HUES48 (cell line): ENCODE data around the gene ARL8A.

ENCODE experiments used
- H3K27ac ChIP-seq: one replicate; pipeline ENCODE4 v1.7.0; 2013; ENCODE audit warnings: low read depth, low read length, inconsistent platforms
- H3K27me3 ChIP-seq: 2 replicates; pipeline ENCODE4 v1.6.1; 2013; ENCODE audit warnings: mild to moderate bottlenecking, low read length; ENCODE audit not compliant: control insufficient read depth, insufficient read depth
- H3K36me3 ChIP-seq: 2 replicates; pipeline ENCODE4 v1.6.1; 2013; ENCODE audit warnings: low read length; ENCODE audit not compliant: control insufficient read depth, insufficient read depth
- H3K4me1 ChIP-seq: 2 replicates; pipeline ENCODE4 v1.6.1; 2013; ENCODE audit warnings: mild to moderate bottlenecking, low read length; ENCODE audit not compliant: control insufficient read depth, insufficient read depth
- H3K4me3 ChIP-seq: 2 replicates; pipeline ENCODE4 v1.5.1; 2013; ENCODE audit warnings: mild to moderate bottlenecking, low read depth, low read length
- H3K9ac ChIP-seq: 2 replicates; pipeline ENCODE4 v1.6.1; 2013; ENCODE audit warnings: mild to moderate bottlenecking, low read depth, low read length, moderate library complexity
- H3K9me3 ChIP-seq: 2 replicates; pipeline ENCODE4 v1.6.1; 2013; ENCODE audit warnings: low read length; ENCODE audit not compliant: control insufficient read depth, insufficient read depth

ARL8A gene

DNA sequence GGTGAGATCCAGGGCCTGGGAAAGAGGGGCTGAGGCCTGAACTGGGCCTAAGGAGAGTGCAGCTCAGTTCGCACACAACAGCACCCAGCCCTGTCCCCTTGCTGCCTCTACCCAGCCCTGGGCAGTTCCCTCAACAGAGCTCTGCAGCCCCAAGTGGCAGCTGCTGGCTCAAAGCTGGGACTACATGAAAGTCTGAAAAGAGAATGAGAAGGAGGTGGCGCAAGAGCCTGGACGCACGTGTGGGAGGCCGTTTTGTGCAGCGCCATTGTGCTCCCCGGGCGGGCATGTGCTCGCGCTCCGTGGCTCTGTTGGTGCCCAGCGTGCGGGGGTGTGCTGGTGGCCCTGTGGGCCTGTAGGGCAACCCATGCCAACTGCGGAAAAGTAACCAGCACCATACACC lies 11.5 kb downstream of the ARL8A start:
- no peaks in the 10 kb centered on the region for H3K27me3 ChIP-seq
- H3K9me3 ChIP-seq, result no peaks in the 10 kb centered on the region
- no peaks in the 10 kb centered on the region; the same call in 1 of the 2 replicates for H3K4me1 ChIP-seq
- peaks cover 32% of the 10 kb centered on the region for H3K36me3 ChIP-seq
- no peak overlapping the region for H3K9ac ChIP-seq
- no peak overlapping the region for H3K27ac ChIP-seq
- no peak overlapping the region for H3K4me3 ChIP-seq

DNA sequence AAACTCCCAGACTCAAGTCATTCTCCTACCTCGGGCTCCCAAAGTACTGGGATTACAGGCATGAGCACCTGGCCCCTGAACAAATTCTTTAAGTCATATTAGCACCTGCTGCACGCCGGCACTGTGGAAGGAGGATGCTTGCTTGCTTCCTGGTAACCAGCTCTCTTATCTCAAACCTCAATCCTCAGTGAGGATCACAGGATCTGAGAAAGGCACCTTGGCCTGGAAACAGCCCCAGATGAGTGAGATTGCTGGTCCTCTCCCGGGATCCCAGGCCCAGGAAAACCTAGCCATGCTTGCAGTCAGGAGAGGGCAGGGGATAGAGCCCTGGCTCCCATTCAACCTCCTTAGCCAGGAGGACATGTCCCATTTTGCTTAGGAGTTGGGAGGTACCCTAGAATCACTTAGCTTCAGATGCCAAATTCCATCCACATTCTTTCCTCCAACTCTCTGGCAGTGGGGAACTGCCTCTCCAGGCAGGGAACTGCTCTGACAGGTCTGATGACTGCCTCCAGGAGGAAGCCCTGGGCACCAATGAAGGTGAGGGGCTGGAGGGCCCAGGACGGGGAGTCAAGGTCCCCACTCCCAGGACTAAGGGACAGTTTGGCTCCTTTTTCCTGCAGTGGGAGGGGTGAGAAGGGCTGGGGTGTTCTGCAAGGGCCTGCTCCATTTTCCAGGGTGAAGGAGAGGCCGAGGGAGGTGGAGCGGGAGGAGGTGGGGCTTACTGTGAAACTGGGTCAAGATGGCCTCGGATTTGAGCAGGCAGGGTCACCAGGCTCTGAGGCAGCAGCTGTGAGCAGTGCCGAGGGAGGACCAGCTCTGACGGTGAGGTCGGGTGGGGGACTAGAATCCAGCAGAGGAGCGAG lies 12.3 kb downstream of the ARL8A start:
- Histone ChIP-seq H3K27me3 (no peaks in the 10 kb centered on the region), H3K9me3 (no peaks in the 10 kb centered on the region), H3K9ac (no peak overlapping the region), H3K4me3 (no peak overlapping the region), H3K4me1 (no peaks in the 10 kb centered on the region; the same call in 1 of the 2 replicates), H3K36me3 (peaks cover 32% of the 10 kb centered on the region), H3K27ac (no peak overlapping the region)

DNA sequence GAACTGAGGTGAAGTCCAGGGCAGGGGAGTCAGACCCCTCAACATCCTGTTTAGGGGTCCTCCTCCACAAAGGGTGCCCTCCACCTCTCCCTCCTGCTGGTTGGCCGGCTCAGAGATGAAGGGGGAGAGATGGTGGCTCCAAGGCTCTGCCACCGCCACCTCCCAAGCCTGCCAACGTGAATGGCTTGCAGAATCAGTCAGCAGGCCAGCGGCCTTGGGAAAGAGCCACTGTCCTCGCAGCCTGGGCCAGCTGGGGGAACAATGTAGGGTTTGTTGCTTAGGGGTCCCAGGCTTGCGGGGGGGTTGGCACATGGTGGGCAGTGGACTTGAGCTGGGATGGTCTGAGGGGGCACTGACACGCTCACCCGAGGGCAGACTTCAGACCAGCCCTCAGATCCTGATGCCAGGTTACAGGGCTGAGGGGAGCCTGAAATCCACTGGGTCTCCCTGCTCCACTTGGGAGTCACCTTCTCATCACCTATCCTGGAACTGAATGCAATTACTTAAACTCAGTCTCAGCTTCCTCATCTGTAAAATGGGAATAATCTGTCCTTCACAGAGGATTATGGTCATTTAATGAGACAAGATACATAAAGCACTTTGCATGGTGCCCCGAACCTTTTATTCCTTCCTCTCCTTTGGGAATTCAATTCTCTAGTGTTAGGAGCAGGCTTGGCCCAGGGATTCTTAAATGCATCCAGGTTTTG lies 13.6 kb downstream of the ARL8A start:
- Histone ChIP-seq H3K27ac (no peak overlapping the region), H3K4me3 (no peak overlapping the region), H3K9me3 (no peaks in the 10 kb centered on the region), H3K27me3 (no peaks in the 10 kb centered on the region), H3K36me3 (peaks cover 29% of the 10 kb centered on the region), H3K9ac (no peak overlapping the region), H3K4me1 (no peaks in the 10 kb centered on the region; the same call in 1 of the 2 replicates)

DNA sequence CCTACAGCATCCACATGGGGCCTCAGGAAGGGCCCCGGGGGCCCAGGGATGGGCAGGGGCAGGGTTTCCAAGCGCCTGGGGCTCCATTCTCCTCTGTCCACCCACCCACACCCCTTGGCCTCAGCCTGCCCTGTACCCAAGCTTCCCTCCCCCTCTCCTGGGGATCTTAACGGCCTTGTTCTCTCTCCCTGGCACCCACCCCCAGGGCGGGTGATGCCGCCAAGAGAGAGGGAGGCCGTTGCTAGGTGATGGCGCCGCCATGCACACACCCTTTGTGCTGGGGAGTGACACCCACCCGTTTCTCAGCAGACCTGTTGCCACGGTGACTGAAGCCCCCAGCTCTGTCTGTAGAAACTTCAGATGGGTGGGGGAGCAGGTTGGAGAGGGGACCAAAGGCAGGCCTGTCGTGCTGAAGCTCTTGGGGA lies 14.2 kb downstream of the ARL8A start:
- Histone ChIP-seq H3K9ac (no peak overlapping the region), H3K36me3 (peaks cover 26% of the 10 kb centered on the region), H3K27ac (no peak overlapping the region), H3K4me1 (no peaks in the 10 kb centered on the region; the same call in 1 of the 2 replicates), H3K9me3 (no peaks in the 10 kb centered on the region), H3K27me3 (no peaks in the 10 kb centered on the region), H3K4me3 (no peak overlapping the region)

GRCh38 chr1:202129453-202130296 lies 14.9 kb downstream of the ARL8A start:
- no peak overlapping the region for H3K9ac ChIP-seq
- no peaks in the 10 kb centered on the region for H3K27me3 ChIP-seq
- H3K4me3 ChIP-seq, result no peak overlapping the region
- H3K27ac ChIP-seq, result no peak overlapping the region
- H3K36me3 ChIP-seq, result peaks cover 22% of the 10 kb centered on the region
- H3K4me1 ChIP-seq, result no peaks in the 10 kb centered on the region
- H3K9me3 ChIP-seq, result no peaks in the 10 kb centered on the region

DNA sequence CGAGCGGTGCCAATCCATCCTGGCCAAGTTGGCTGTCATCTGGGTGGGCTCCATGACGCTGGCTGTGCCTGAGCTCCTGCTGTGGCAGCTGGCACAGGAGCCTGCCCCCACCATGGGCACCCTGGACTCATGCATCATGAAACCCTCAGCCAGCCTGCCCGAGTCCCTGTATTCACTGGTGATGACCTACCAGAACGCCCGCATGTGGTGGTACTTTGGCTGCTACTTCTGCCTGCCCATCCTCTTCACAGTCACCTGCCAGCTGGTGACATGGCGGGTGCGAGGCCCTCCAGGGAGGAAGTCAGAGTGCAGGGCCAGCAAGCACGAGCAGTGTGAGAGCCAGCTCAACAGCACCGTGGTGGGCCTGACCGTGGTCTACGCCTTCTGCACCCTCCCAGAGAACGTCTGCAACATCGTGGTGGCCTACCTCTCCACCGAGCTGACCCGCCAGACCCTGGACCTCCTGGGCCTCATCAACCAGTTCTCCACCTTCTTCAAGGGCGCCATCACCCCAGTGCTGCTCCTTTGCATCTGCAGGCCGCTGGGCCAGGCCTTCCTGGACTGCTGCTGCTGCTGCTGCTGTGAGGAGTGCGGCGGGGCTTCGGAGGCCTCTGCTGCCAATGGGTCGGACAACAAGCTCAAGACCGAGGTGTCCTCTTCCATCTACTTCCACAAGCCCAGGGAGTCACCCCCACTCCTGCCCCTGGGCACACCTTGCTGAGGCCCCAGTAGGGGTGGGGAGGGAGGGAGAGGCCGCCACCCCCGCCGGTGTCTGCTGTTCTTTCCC lies 16.5 kb downstream of the ARL8A start:
- Histone ChIP-seq H3K4me3 (no peak overlapping the region), H3K36me3 (peaks cover 7% of the 10 kb centered on the region), H3K9me3 (no peaks in the 10 kb centered on the region), H3K9ac (no peak overlapping the region; the same call in 1 of the 2 replicates), H3K27ac (no peak overlapping the region), H3K27me3 (no peaks in the 10 kb centered on the region), H3K4me1 (no peaks in the 10 kb centered on the region)

DNA sequence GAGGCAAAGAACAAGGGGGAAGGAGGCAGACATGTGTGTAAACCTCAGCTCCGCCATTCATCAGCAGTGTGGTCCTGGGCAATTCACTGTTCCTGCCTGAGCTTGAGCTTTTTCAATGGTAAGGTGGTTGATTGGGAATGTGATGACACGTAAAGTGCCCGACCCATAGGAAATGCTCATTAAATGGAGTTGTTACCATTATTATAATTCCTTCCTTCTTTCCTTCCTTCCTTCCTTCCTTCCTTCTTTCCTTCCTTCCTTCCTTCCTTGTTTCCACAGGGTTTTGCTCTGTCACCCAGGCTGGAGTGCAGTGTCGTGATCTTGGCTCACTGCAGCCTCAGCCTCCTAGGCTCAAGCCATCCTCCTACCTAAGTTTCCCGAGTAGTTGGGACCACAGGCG lies 17.5 kb downstream of the ARL8A start:
- Histone ChIP-seq H3K27me3 (no peaks in the 10 kb centered on the region), H3K9me3 (no peaks in the 10 kb centered on the region), H3K27ac (no peak overlapping the region), H3K36me3 (0 out of 2 replicates have a peak, but pooled peaks cover 3% of the 10 kb centered on the region), H3K4me1 (peaks cover 2% of the 10 kb centered on the region; the same call in 1 of the 2 replicates), H3K9ac (no peak overlapping the region), H3K4me3 (no peak overlapping the region)

DNA sequence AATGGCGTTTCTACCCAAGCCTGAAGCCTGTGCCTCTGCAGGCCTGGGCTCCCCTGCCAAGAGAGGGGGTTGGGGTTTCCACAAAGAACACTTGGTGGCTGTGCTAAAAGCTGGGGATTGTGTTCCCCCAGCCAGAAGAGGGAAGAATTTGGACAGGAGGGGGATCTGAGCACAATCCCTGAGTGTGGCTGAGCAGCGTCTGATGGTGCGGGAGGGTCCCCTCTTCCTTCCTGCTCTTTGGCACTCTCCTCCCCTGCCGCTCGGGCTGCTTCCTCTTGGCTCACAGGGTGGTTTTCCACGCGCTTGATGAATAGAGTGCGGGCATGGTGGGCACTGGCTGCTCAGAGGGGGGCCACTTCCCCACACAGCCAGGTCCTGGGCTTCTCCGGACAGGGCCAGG lies 18.1 kb downstream of the ARL8A start:
- H3K27me3 ChIP-seq, result no peaks in the 10 kb centered on the region; the same call in 1 of the 2 replicates
- H3K4me1 ChIP-seq, result peaks cover 2% of the 10 kb centered on the region; the same call in 1 of the 2 replicates
- no peak overlapping the region for H3K4me3 ChIP-seq
- H3K9me3 ChIP-seq, result no peaks in the 10 kb centered on the region
- no peaks in the 10 kb centered on the region for H3K36me3 ChIP-seq
- H3K9ac ChIP-seq, result no peak overlapping the region
- H3K27ac ChIP-seq, result no peak overlapping the region

DNA sequence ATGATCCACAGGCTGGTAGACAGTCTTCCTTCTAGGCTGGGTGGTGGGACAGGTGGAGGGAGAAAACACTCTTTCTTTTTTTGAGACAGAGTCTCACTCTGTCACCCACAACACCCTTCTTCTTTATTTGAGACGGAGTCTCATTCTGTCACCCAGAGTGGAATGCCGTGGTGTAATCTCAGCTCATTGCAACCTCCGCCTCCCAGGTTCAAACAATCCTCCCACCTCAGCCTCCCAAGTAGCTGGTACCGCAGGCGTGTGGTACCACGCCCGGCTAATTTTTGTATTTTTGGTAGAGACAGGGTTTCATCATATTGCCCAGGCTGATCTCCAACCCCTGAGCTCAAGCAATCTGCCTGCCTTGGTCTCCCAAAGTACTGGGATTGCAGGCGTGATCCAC lies 18.9 kb downstream of the ARL8A start:
- Histone ChIP-seq H3K9ac (no peak overlapping the region), H3K4me1 (peaks cover 2% of the 10 kb centered on the region; the same call in 1 of the 2 replicates), H3K27ac (no peak overlapping the region), H3K4me3 (no peak overlapping the region), H3K27me3 (no peaks in the 10 kb centered on the region; the same call in 1 of the 2 replicates), H3K9me3 (no peaks in the 10 kb centered on the region), H3K36me3 (no peaks in the 10 kb centered on the region)

DNA sequence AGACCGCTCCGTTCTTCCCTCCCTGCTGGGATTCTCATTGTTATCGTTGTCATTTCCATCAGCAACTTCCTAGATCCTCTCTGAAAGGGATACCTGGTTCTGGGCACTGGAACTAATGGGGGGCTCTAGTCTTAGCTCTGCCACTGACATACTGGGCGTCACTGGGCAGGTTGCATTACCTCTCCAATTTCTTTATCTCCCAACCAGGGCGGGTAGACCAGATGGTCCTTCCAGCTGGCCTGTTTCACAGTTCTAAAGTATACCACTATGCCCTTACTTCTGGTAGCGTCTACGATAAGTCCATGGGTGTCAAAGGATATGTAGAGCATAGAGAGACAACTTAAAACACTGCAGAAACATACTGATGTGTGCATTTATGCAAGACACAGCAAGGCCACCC lies 20.4 kb downstream of the ARL8A start:
- Histone ChIP-seq H3K27ac (no peak overlapping the region), H3K36me3 (no peaks in the 10 kb centered on the region), H3K27me3 (no peaks in the 10 kb centered on the region; the same call in 1 of the 2 replicates)

More for the DNA sequence above, 20.4 kb downstream of the ARL8A start:
- H3K4me1 ChIP-seq, result peaks cover 2% of the 10 kb centered on the region; the same call in 1 of the 2 replicates
- H3K9ac ChIP-seq, result no peak overlapping the region
- no peak overlapping the region for H3K4me3 ChIP-seq
- H3K9me3 ChIP-seq, result no peaks in the 10 kb centered on the region
